ENCODE results near the gene DUSP10.

DNA sequence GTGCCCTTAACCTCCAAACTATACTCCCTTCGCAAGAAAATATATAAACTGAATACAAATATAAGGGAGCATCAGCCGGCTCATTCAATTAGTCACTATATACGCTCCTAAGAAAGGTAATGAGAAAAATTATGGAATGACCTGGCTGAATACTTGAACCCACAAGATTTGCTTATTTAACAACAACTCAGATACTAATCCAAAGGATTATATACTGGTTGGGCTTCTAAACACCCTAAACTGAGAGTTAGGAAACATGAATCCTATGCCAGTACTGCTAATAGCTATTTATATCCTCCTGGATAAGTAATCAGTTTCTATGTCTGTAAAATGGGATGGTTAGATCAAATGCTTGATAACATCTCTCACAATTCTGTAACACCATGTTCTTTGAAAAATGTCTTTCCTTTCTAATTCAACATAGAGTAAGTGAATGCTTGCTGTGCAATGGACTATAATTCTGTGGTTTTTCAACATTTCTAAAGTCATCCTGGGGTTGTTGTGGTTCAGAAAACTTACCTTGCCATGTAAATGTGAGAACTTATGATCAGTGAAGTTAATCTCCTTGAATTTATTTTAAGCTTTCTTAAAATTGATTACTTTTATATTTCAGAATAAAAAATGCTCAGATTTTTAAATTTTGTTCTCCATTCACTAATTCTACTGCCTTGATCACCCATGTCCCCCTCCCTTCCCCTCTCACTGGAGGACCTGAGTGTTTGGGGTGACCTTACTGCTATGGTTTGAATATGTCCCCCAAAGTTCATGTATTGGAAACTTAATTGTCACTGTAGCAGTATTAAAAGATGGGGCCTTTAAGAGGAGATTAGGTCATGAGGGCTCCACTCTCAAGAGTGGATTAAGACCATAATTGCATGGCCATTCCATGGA lies 14.5 kb downstream of the DUSP10 start:
- TF ChIP-seq SIN3A (IDR thresholded peaks at IDR 0.05; ENCODE audit: borderline replicate concordance, insufficient read depth, low read length) (no peak), POLR2AphosphoS5 (IDR thresholded peaks at IDR 0.05; ENCODE audit: low read depth, low read length) (no peak), TAF1 (IDR thresholded peaks at IDR 0.05; ENCODE audit: borderline replicate concordance, insufficient read depth, low read length) (no peak)
- TF ChIP-seq, protein P1, sequence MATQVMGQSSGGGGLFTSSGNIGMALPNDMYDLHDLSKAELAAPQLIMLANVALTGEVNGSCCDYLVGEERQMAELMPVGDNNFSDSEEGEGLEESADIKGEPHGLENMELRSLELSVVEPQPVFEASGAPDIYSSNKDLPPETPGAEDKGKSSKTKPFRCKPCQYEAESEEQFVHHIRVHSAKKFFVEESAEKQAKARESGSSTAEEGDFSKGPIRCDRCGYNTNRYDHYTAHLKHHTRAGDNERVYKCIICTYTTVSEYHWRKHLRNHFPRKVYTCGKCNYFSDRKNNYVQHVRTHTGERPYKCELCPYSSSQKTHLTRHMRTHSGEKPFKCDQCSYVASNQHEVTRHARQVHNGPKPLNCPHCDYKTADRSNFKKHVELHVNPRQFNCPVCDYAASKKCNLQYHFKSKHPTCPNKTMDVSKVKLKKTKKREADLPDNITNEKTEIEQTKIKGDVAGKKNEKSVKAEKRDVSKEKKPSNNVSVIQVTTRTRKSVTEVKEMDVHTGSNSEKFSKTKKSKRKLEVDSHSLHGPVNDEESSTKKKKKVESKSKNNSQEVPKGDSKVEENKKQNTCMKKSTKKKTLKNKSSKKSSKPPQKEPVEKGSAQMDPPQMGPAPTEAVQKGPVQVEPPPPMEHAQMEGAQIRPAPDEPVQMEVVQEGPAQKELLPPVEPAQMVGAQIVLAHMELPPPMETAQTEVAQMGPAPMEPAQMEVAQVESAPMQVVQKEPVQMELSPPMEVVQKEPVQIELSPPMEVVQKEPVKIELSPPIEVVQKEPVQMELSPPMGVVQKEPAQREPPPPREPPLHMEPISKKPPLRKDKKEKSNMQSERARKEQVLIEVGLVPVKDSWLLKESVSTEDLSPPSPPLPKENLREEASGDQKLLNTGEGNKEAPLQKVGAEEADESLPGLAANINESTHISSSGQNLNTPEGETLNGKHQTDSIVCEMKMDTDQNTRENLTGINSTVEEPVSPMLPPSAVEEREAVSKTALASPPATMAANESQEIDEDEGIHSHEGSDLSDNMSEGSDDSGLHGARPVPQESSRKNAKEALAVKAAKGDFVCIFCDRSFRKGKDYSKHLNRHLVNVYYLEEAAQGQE (IDR thresholded peaks at IDR 0.05; ENCODE audit: insufficient read depth in 1 of 2, low read depth in 2 of 2, low read length in 2 of 2) = no peak
